Activated CD8-positive, alpha-beta memory T cell treated with anti-CD3 and anti-CD28 coated beads, Interleukin-2, amount 50 U/mL, for 1 hour (primary cell): ENCODE data around the gene OR4L1.
"Not testable (repeated sequence)": the region's sequence is repeated elsewhere in the genome, so short reads cannot be mapped to it uniquely, and the experiment has no call there.

Experiments
- DNase-seq: peaks from one replicate; pipeline ENCODE4 v3.0.0-alpha.2; 2020; ENCODE audit errors: extremely low read depth

Gene OR4L1

DNA sequence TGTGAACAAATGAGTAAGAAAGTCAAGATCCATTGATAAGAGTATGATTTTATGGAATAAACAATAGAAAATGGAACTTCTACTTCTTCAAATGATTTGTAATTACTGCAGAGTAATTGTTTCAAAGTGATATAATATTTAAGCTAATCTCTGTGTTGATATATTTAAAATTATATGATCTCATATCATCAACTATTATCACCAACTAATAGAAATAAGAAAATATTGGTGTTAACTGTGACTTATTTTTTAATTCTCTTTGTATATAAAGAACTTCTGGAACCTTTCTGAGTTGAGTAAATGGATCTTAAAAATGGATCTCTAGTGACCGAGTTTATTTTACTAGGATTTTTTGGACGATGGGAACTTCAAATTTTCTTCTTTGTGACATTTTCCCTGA lies at the start of gene OR4L1:
OR4L1 (plus strand) TSS at position 301 of the 400 bp plus-strand sequence; CDS start at position 301, 0 bp downstream.
- no peak for DNase-seq

DNA sequence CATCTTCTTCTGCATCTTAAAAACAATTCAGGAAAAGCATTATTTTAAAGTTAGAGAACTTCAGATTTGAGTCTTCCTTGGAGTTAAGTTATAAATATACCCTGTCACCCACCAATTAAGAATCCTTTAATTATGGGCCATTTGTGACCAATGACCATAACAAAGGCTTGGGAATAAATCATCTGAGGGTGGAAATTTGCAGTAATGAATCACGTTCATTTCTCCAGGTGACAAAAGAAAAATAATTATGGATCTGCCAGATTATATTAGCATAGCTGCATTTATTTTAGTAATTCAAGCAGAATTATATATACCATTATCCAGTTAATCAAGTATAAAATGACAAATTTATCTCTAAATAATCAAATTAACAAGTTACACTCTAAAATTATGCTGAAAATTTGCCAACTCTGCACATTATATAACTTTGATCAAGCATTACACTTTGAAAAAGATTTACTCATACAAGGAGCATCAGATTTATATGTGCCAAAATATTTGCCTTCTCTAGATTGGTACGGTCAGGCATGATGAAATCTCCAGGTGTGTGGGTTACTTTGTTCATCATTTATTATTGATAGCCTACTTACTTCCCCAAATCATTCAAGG lies 40.5 kb upstream of the OR4L1 start, which contains the start of gene OR4K14:
OR4K14 (minus strand) TSS at position 51 of the 609 bp plus-strand sequence. CDS start 4,114 bp downstream, outside the sequence.
- DNase-seq: no peak

DNA sequence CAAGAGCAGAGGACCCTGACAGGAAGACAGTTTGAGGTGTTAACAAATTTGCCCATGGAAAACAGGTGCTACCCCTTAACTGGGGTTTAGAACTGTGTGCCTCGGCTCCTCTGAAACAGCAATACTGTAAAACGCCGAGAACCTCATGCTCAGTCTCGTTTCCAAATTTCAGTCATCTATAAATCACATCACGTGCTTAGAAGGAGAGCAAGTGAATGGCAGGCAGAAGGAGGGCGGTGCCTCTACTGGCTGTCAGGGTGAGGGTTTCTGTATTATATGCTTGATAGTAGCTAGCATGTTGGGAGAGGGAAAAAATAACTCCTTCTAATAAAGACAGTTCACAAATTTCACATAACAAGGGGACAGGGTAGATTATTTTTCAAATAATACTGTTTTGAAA lies 28.8 kb upstream of the OR4L1 start:
- DNase-seq: no peak

GRCh38 chr14:20035449-20035848 lies 24.4 kb upstream of the OR4L1 start:
- no peak for DNase-seq

DNA sequence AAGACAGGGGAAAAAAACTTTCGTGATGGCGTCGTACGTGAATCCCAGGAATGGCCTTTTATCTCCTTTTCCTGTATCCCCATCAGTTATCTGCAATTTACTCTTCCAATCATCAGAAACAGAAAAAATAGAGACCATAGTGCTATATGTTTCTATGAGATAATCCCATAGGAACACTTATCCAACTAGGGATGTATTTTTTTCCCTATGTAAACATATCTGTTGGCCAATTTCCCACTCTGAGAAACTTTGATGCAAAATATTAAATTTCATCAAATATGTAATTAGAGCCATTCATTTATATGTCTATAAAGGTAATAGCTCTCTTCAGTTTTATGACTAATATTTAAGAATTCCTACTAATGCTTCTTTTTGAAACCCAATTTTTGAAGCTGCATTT lies 23.9 kb upstream of the OR4L1 start, which contains the start of gene OR4K13:
OR4K13 (minus strand) TSS at position 101 of the 400 bp plus-strand sequence. CDS start 1,280 bp downstream, outside the sequence.
- no peak for DNase-seq

- no peak for DNase-seq
Measured at GRCh38 chr14:20044243-20044642, 15.6 kb upstream of the OR4L1 start.

DNA sequence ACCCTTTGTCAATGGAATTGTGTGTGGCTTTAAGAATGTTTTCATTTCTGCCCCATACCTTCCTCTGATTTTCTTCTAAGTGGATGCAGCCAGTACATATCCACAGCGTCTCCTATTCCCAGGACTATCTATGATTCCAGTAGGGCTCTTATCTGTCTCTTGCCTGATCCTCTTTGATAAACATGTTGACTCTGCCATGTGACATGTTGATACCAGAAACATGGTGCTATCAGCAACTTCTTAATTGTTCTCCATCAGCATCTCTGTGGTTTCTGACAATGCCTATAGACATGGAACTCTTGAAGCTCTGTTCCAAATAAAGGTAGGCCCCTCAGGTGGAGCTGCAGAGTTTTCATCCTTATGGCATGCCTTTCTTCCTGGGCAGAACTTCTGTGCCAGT lies 11.6 kb upstream of the OR4L1 start:
- DNase-seq: no peak

- no peak for DNase-seq
Measured at GRCh38 chr14:20092050-20092449, 32.2 kb downstream of the OR4L1 start.

DNA sequence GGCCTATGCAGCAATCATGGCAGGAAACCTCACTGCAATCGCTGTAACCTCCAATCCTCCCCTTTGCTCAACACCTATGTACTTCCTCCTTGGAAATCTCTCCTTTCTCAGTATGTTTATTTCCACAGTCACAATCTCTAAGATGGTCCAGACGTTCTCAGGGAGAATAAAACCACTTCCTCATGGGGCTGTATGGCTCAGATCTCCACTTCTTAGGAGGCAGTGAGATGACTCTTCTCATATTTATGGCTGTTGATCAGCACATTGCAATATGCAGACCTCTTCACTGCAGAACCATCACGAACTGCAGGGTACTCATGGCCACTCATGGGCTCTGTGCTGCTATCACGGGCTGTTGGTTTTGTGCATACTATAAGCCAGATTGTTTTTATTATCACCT lies 33.6 kb downstream of the OR4L1 start:
- DNase-seq: no peak

- not testable (repeated sequence) for DNase-seq
Measured at GRCh38 chr14:20098926-20099770, 39.3 kb downstream of the OR4L1 start.

- DNase-seq: no peak
Measured at GRCh38 chr14:20110438-20110837, 50.6 kb downstream of the OR4L1 start, which contains the start of gene OR4K17. TSS of gene OR4K17 (plus strand) at chr14:20110739. CDS start at chr14:20117500, 6,761 bp downstream.
